ENCODE data around the gene MAGI2. TPM values are rescaled to one million over a fixed set of nuclear protein-coding genes. Genes with fewer than 3 reads are reported as not detected.

The MAGI2 gene
- total RNA-seq, 1 donor from 2014 or later, result 6.3 TPM

GRCh38 chr7:78395298-78396036 lies 1058.0 kb downstream of the MAGI2 start:
- DNase-seq (ENCODE audit: low spot score), result no peak
- intact Hi-C loops (cut with DNase I), result no loop called here

- intact Hi-C loops (cut with DNase I), result no loop called here
Observed at GRCh38 chr7:78389022-78389421, 1064.4 kb downstream of the MAGI2 start.

GRCh38 chr7:78386520-78386919 lies 1066.9 kb downstream of the MAGI2 start:
- intact Hi-C loops (cut with DNase I), result no loop called here
- DNase-seq (ENCODE audit: low spot score), result no peak

More at GRCh38 chr7:78389022-78389421, 1064.4 kb downstream of the MAGI2 start:
- no peak for DNase-seq (ENCODE audit: low spot score)

GRCh38 chr7:78383096-78383880 lies 1070.2 kb downstream of the MAGI2 start:
- intact Hi-C loops (cut with DNase I), result no loop called here
- no peak for DNase-seq (ENCODE audit: low spot score)

- intact Hi-C loops (cut with DNase I), result no loop called here
- DNase-seq (ENCODE audit: low spot score), result no peak
Observed at GRCh38 chr7:78379148-78379547, 1074.3 kb downstream of the MAGI2 start.

- DNase-seq (ENCODE audit: low spot score), result no peak
- intact Hi-C loops (cut with DNase I), result no loop called here
Observed at GRCh38 chr7:78377532-78377931, 1075.9 kb downstream of the MAGI2 start.

GRCh38 chr7:78370936-78371335 lies 1082.5 kb downstream of the MAGI2 start:
- no peak for DNase-seq (ENCODE audit: low spot score)

GRCh38 chr7:78368771-78369170 lies 1084.7 kb downstream of the MAGI2 start:
- intact Hi-C loops (cut with DNase I), result no loop called here
- no peak for DNase-seq (ENCODE audit: low spot score)

More at GRCh38 chr7:78370936-78371335, 1082.5 kb downstream of the MAGI2 start:
- intact Hi-C loops (cut with DNase I), result no loop called here

- DNase-seq (ENCODE audit: low spot score), result no peak
- intact Hi-C loops (cut with DNase I), result no loop called here
Observed at GRCh38 chr7:78367280-78367773, 1086.1 kb downstream of the MAGI2 start.

- intact Hi-C loops (cut with DNase I), result no loop called here
- no peak for DNase-seq (ENCODE audit: low spot score)
Observed at GRCh38 chr7:78363866-78364265, 1089.6 kb downstream of the MAGI2 start.

- no peak for DNase-seq (ENCODE audit: low spot score)
- intact Hi-C loops (cut with DNase I), result no loop called here
Observed at GRCh38 chr7:78359836-78360235, 1093.6 kb downstream of the MAGI2 start.

- intact Hi-C loops (cut with DNase I), result no loop called here
Observed at GRCh38 chr7:78357709-78358108, 1095.8 kb downstream of the MAGI2 start.

GRCh38 chr7:78355834-78356233 lies 1097.6 kb downstream of the MAGI2 start:
- DNase-seq (ENCODE audit: low spot score), result no peak
- intact Hi-C loops (cut with DNase I), result no loop called here

More at GRCh38 chr7:78357709-78358108, 1095.8 kb downstream of the MAGI2 start:
- DNase-seq (ENCODE audit: low spot score), result no peak

GRCh38 chr7:78350926-78351325 lies 1102.5 kb downstream of the MAGI2 start:
- no peak for DNase-seq (ENCODE audit: low spot score)
- intact Hi-C loops (cut with DNase I), result no loop called here

- intact Hi-C loops (cut with DNase I), result no loop called here
- no peak for DNase-seq (ENCODE audit: low spot score)
Observed at GRCh38 chr7:78350391-78350790, 1103.1 kb downstream of the MAGI2 start.

- intact Hi-C loops (cut with DNase I), result no loop called here
- no peak for DNase-seq (ENCODE audit: low spot score)
Observed at GRCh38 chr7:78346827-78347226, 1106.6 kb downstream of the MAGI2 start.

GRCh38 chr7:78345979-78346378 lies 1107.5 kb downstream of the MAGI2 start:
- intact Hi-C loops (cut with DNase I), result no loop called here
- DNase-seq (ENCODE audit: low spot score), result no peak

- DNase-seq (ENCODE audit: low spot score), result no peak
- intact Hi-C loops (cut with DNase I), result no loop called here
Observed at GRCh38 chr7:78345293-78345911, 1108.1 kb downstream of the MAGI2 start.

GRCh38 chr7:78334426-78334825 lies 1119.0 kb downstream of the MAGI2 start:
- intact Hi-C loops (cut with DNase I), result no loop called here

More at GRCh38 chr7:78334426-78334825, 1119.0 kb downstream of the MAGI2 start:
- no peak for DNase-seq (ENCODE audit: low spot score)
